ENCODE measurements around the gene EHMT1.

- TF ChIP-seq POLR2A (IDR thresholded peaks at IDR 0.05; ENCODE audit: control extremely low read depth in 1 of 2, low read depth in 2 of 2, low read length in 2 of 2) (no peak), EZH2 (IDR thresholded peaks at IDR 0.05; ENCODE audit: low read depth, low read length, severe bottlenecking) (no peak), CTCF (IDR thresholded peaks at IDR 0.05; ENCODE audit: control extremely low read depth in 1 of 3, insufficient read depth in 1 of 3, low read depth in 1 of 3, low read length in 3 of 3) (no peak), JUND (IDR thresholded peaks at IDR 0.05; ENCODE audit: low read length) (no peak), SP1 (IDR thresholded peaks at IDR 0.05; ENCODE audit: low read depth, low read length) (no peak), KDM1A (IDR thresholded peaks at IDR 0.05; ENCODE audit: borderline replicate concordance, low read length) (no peak), RFX5 (IDR thresholded peaks at IDR 0.05; ENCODE audit: borderline replicate concordance, low read depth, low read length) (no peak), GABPA (IDR thresholded peaks at IDR 0.05; ENCODE audit: borderline replicate concordance, insufficient read depth, low read length) (no peak), CREB1 (IDR thresholded peaks at IDR 0.05) (no peak), ZNF274 (IDR thresholded peaks at IDR 0.05; ENCODE audit: borderline replicate concordance, extremely low read depth, low read length) (no peak)
These were observed 141.6 kb downstream of the EHMT1 start for GRCh38 chr9:137760426-137760825.

Measured in H1 (cell line).